IPS DF 4.7 (cell line): ENCODE data around the gene JAKMIP1.

Experiments
- DNase-seq: peaks from one replicate; pipeline ENCODE4 v3.0.0-alpha.2; 2013; ENCODE audit warnings: low spot score; ENCODE audit errors: extremely low read depth

The JAKMIP1 gene

GRCh38 chr4:6180841-6181631 lies 19.3 kb downstream of the JAKMIP1 start:
- DNase-seq = no peak

GRCh38 chr4:6179362-6179761 lies 21.0 kb downstream of the JAKMIP1 start:
- DNase-seq = no peak

GRCh38 chr4:6178757-6179156 lies 21.6 kb downstream of the JAKMIP1 start:
- no peak for DNase-seq

GRCh38 chr4:6177587-6178197 lies 22.7 kb downstream of the JAKMIP1 start:
- no peak for DNase-seq

GRCh38 chr4:6175426-6175825 lies 24.9 kb downstream of the JAKMIP1 start:
- no peak for DNase-seq

GRCh38 chr4:6172927-6173200 lies 27.5 kb downstream of the JAKMIP1 start:
- no peak for DNase-seq

GRCh38 chr4:6172093-6172926 lies 28.0 kb downstream of the JAKMIP1 start:
- no peak for DNase-seq

GRCh38 chr4:6169239-6169638 lies 31.1 kb downstream of the JAKMIP1 start:
- DNase-seq = no peak

GRCh38 chr4:6165766-6166165 lies 34.6 kb downstream of the JAKMIP1 start:
- DNase-seq = no peak

- no peak for DNase-seq
Observed at GRCh38 chr4:6162885-6163284, 37.5 kb downstream of the JAKMIP1 start.

- DNase-seq = no peak
Observed at GRCh38 chr4:6161921-6162464, 38.4 kb downstream of the JAKMIP1 start.

- no peak for DNase-seq
Observed at GRCh38 chr4:6160536-6160935, 39.8 kb downstream of the JAKMIP1 start.

GRCh38 chr4:6157926-6158325 lies 42.4 kb downstream of the JAKMIP1 start:
- DNase-seq = no peak

- no peak for DNase-seq
Observed at GRCh38 chr4:6155996-6156750, 44.2 kb downstream of the JAKMIP1 start.

GRCh38 chr4:6154875-6155274 lies 45.5 kb downstream of the JAKMIP1 start:
- DNase-seq = no peak

- DNase-seq = no peak
Observed at GRCh38 chr4:6153874-6154273, 46.5 kb downstream of the JAKMIP1 start.

GRCh38 chr4:6152869-6153705 lies 47.3 kb downstream of the JAKMIP1 start:
- DNase-seq = no peak

- DNase-seq = no peak
Observed at GRCh38 chr4:6150046-6150735, 50.2 kb downstream of the JAKMIP1 start.

- no peak for DNase-seq
Observed at GRCh38 chr4:6148506-6149205, 51.7 kb downstream of the JAKMIP1 start.
